HCT116 (cell line): Measurements from ENCODE around the gene DIP2B. TPM values are rescaled to one million over a fixed set of nuclear protein-coding genes. Genes with fewer than 3 reads are reported as not detected.

Experiments
- ATAC-seq: fragments of 200-7000 bp; cut with Tn5 transposase; 2 replicates; pipeline ENCODE4 v1.9.1; 2020; ENCODE audit warnings: mild to moderate bottlenecking, moderate library complexity
- BruUV-seq: library from RNA; stranded (reverse); fragments of 400-500 nt; replicated peaks from 2 replicates; lab custom pipeline; 2021; lab: Mats Ljungman, UMichigan
- CTCF ChIA-PET: fragments of 300-600 bp; sonication (Branson Sonifier 250); formaldehyde crosslinking; loops from one replicate; lab custom pipeline; 2021; ENCODE audit warnings: antibody characterized with exemption; lab: Charles Lee
- POLR2A ChIA-PET: fragments of 300-600, 350-600 bp; sonication (Branson Sonifier 250); formaldehyde crosslinking; loops from one replicate; lab custom pipeline; 2021; ENCODE audit warnings: antibody characterized with exemption; lab: Charles Lee
- RAD21 ChIA-PET, 2 experiments: fragments of 300-600 bp; sonication (Branson Sonifier 250); formaldehyde crosslinking; loops; one replicate each; lab custom pipeline; 2023; ENCODE audit warnings: low total read pairs in 2 of 2; ENCODE audit not compliant: uncharacterized antibody in 2 of 2, unreplicated experiment in 2 of 2, low non-redundant PET in 1 of 2; lab: Charles Lee
- DNase-seq: peaks from one replicate; pipeline ENCODE4 v3.0.0-alpha.2; 2010; ENCODE audit warnings: low read depth, low spot score
- H2AFZ ChIP-seq: fragments of 200-600 bp; shearing (Covaris generic), sonication (generic); 2 replicates; pipeline ENCODE4 v1.6.1; 2017; ENCODE audit warnings: low read depth, mixed run types, mixed read lengths, antibody characterized with exemption, low read length; ENCODE audit not compliant: poor library complexity, severe bottlenecking
- H3K27ac ChIP-seq: 2 replicates; pipeline ENCODE4 v1.5.1; 2012; ENCODE audit warnings: low read depth, low read length
- H3K27me3 ChIP-seq: fragments of 200-600 bp; sonication (generic); 2 replicates; pipeline ENCODE4 v1.6.1; 2016; ENCODE audit warnings: mixed run types, low read length, mixed read lengths; ENCODE audit not compliant: insufficient read depth
- H3K36me3 ChIP-seq, 2 experiments: fragments of 200-500 bp in 1 of 2; fragments of 200-600 bp in 1 of 2; sonication (Bioruptor generic) in 1 of 2; sonication (generic) in 1 of 2; 2 replicates each; pipeline versions ENCODE4 v1.5.1 to v1.6.1; 2014 to 2016; ENCODE audit warnings: low read length in 2 of 2, inconsistent platforms in 1 of 2, mixed read lengths in 1 of 2, mixed run types in 1 of 2; ENCODE audit not compliant: insufficient read depth in 2 of 2, control insufficient read depth in 1 of 2
- H3K4me1 ChIP-seq, 2 experiments: fragments of 200-600 bp in 1 of 2; sonication (generic) in 1 of 2; 2 replicates each; pipeline versions ENCODE4 v1.5.1 to v1.6.1; 2012 to 2017; ENCODE audit warnings: low read length in 2 of 2, inconsistent platforms in 1 of 2, mild to moderate bottlenecking in 1 of 2, mixed read lengths in 1 of 2, mixed run types in 1 of 2, moderate library complexity in 1 of 2; ENCODE audit not compliant: insufficient read depth in 2 of 2, control insufficient read depth in 1 of 2
- H3K4me2 ChIP-seq: fragments of 200-600 bp; sonication (generic); 2 replicates; pipeline ENCODE4 v1.6.1; 2017; ENCODE audit warnings: mixed run types, low read length, mixed read lengths
- H3K4me3 ChIP-seq, 2 experiments: fragments of 200-600 bp in 1 of 2; sonication (generic) in 1 of 2; replicated peaks in 1 of 2; 2 replicates each; pipeline ENCODE4 v1.5.1; 2011 to 2016; ENCODE audit warnings: low read length in 2 of 2, control low read depth in 1 of 2, low read depth in 1 of 2, mild to moderate bottlenecking in 1 of 2, mixed read lengths in 1 of 2, mixed run types in 1 of 2
- H3K79me2 ChIP-seq: fragments of 200-600 bp; sonication (generic); 2 replicates; pipeline ENCODE4 v1.6.1; 2017; ENCODE audit warnings: mild to moderate bottlenecking, mixed run types, low read length, moderate library complexity, mixed read lengths; ENCODE audit not compliant: insufficient read depth
- H3K9ac ChIP-seq: fragments of 200-600 bp; sonication (generic); 2 replicates; pipeline ENCODE4 v1.6.1; 2016; ENCODE audit warnings: low read length, mixed read lengths
- H3K9me2 ChIP-seq: fragments of 200-600 bp; sonication (generic), shearing (Covaris generic); 2 replicates; pipeline ENCODE4 v1.6.1; 2017; ENCODE audit warnings: mixed run types, mild to moderate bottlenecking, moderate library complexity; ENCODE audit not compliant: insufficient read depth
- H3K9me3 ChIP-seq, 2 experiments: fragments of 200-500 bp in 1 of 2; fragments of 200-600 bp in 1 of 2; sonication (Bioruptor generic) in 1 of 2; sonication (generic) in 1 of 2; 2 replicates each; pipeline ENCODE4 v1.6.1; 2014 to 2017; ENCODE audit warnings: low read length in 2 of 2, mixed read lengths in 2 of 2, inconsistent platforms in 1 of 2, low read depth in 1 of 2, mild to moderate bottlenecking in 1 of 2, mixed run types in 1 of 2, moderate library complexity in 1 of 2; ENCODE audit not compliant: control insufficient read depth in 1 of 2, insufficient read depth in 1 of 2
- H4K20me1 ChIP-seq: fragments of 200-600 bp; sonication (generic), shearing (Covaris generic); 2 replicates; pipeline ENCODE4 v1.6.1; 2017; ENCODE audit warnings: mixed run types, mild to moderate bottlenecking, moderate library complexity; ENCODE audit not compliant: insufficient read depth
- CBX3 ChIP-seq: IDR thresholded peaks from 2 replicates; pipeline ENCODE4 v1.6.1; 2012; ENCODE audit warnings: low read depth
- EGR1 ChIP-seq: IDR thresholded peaks from 2 replicates; pipeline ENCODE4 v1.6.1; 2012; ENCODE audit warnings: low read depth
- EZH2phosphoT487 ChIP-seq: fragments of 200-600 bp; IDR thresholded peaks from 2 replicates; pipeline ENCODE4 v1.6.1; 2018; ENCODE audit warnings: antibody characterized with exemption, borderline replicate concordance
- RAD21 ChIP-seq: IDR thresholded peaks from 2 replicates; pipeline ENCODE4 v1.6.1; 2012; ENCODE audit warnings: low read depth, mild to moderate bottlenecking
- SIN3A ChIP-seq: IDR thresholded peaks from 2 replicates; pipeline ENCODE4 v1.6.1; 2012; ENCODE audit warnings: low read depth
- SP1 ChIP-seq: IDR thresholded peaks from 2 replicates; pipeline ENCODE4 v1.6.1; 2012; ENCODE audit warnings: low read depth
- SRF ChIP-seq: IDR thresholded peaks from 2 replicates; pipeline ENCODE4 v1.6.1; 2012; ENCODE audit warnings: low read depth
- YY1 ChIP-seq: IDR thresholded peaks from 2 replicates; pipeline ENCODE4 v1.6.1; 2011; ENCODE audit warnings: low read length, low read depth, moderate library complexity, mild to moderate bottlenecking; ENCODE audit not compliant: insufficient replicate concordance; ENCODE audit errors: extremely low read depth
- intact Hi-C: fragments of 100-400 bp; cut with micrococcal nuclease; formaldehyde crosslinking; loops from 2 replicates; pipeline ENCODE4 v1.10.0; 2022
- total RNA-seq: library from RNA; stranded (reverse); gene quantifications from one replicate; pipeline ENCODE4 v1.2.1, GENCODE V29; 2021; ENCODE audit not compliant: unreplicated experiment
- TF ChIP-seq, protein P1 (sequence below): IDR thresholded peaks from 2 replicates; pipeline ENCODE4 v1.6.1; 2012; ENCODE audit warnings: low read depth
- TF ChIP-seq, protein P2 (sequence below), 3 experiments: fragments of 200-600 bp in 1 of 3; sonication (generic) in 1 of 3; IDR thresholded peaks in 2 of 3; conservative IDR thresholded peaks in 1 of 3; 2 replicates each; pipeline ENCODE4 v1.5.1; 2012 to 2017; ENCODE audit warnings: low read depth in 2 of 3, low read length in 2 of 3, antibody characterized with exemption in 1 of 3, borderline replicate concordance in 1 of 3, control low read depth in 1 of 3, mild to moderate bottlenecking in 1 of 3, mixed read lengths in 1 of 3, mixed run types in 1 of 3, moderate library complexity in 1 of 3; ENCODE audit not compliant: insufficient read depth in 1 of 3
- TF ChIP-seq, protein P3 (sequence below): IDR thresholded peaks from 2 replicates; pipeline ENCODE4 v1.6.1; 2012

DIP2B gene
- total RNA-seq, 1 experiment from 2014 or later: 32.3 TPM

DNA sequence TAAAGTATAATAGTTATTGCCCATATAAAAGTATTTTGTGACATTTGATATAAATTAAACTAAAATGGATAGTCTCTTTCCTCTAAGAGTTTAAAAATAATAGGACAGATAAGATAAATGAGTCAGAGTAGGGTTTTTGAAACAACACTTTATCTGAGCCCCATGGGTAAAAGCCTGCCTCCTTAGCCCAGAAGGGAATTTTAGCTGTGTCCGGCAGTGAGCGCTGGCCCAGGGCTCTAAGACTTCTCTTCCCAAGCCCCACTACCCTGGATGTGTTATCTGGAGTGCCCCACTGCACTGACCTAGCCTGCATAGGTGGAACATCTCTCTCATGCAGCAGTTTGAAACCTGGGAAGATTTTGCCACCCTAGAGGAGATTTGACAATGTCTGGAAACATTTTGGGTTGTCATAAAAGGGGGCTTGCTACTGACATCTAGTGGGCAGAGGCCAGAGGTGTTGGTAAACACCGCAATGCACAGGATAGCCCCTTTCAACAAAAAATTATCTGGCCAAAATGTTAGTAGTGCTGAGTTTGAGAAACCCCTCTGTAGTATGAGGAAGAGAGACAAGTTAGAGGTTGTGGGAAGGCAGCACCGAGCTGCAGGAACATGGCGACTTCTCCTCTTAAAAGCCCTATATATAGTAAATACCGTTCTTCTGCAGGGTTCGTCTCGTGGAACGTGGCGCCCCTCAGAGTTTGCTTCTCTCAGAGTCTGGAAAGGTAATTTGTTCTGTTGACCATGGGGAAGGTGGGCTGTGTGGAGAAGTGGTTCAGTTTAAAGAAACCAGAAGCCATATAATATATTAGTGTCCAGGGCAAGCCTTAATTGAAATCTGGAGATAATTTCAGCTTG lies 229.9 kb downstream of the DIP2B start:
- no TSS peak for BruUV-seq
- no peaks in the 10 kb centered on the region for H3K27me3 ChIP-seq
- H3K9me2 ChIP-seq: no peaks in the 10 kb centered on the region
- H3K4me3 ChIP-seq: no peak overlapping the region
- POLR2A ChIA-PET: no interaction called here
- H3K79me2 ChIP-seq: no peaks in the 10 kb centered on the region
- DNase-seq: peak; percentile 6
- no peak overlapping the region for H3K4me2 ChIP-seq
- peak; percentile 94 for ATAC-seq
- no peak for TF ChIP-seq SIN3A
- TF ChIP-seq, protein P1, sequence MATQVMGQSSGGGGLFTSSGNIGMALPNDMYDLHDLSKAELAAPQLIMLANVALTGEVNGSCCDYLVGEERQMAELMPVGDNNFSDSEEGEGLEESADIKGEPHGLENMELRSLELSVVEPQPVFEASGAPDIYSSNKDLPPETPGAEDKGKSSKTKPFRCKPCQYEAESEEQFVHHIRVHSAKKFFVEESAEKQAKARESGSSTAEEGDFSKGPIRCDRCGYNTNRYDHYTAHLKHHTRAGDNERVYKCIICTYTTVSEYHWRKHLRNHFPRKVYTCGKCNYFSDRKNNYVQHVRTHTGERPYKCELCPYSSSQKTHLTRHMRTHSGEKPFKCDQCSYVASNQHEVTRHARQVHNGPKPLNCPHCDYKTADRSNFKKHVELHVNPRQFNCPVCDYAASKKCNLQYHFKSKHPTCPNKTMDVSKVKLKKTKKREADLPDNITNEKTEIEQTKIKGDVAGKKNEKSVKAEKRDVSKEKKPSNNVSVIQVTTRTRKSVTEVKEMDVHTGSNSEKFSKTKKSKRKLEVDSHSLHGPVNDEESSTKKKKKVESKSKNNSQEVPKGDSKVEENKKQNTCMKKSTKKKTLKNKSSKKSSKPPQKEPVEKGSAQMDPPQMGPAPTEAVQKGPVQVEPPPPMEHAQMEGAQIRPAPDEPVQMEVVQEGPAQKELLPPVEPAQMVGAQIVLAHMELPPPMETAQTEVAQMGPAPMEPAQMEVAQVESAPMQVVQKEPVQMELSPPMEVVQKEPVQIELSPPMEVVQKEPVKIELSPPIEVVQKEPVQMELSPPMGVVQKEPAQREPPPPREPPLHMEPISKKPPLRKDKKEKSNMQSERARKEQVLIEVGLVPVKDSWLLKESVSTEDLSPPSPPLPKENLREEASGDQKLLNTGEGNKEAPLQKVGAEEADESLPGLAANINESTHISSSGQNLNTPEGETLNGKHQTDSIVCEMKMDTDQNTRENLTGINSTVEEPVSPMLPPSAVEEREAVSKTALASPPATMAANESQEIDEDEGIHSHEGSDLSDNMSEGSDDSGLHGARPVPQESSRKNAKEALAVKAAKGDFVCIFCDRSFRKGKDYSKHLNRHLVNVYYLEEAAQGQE: no peak
- peak; percentile 75 for TF ChIP-seq RAD21
- TF ChIP-seq, protein P2, sequence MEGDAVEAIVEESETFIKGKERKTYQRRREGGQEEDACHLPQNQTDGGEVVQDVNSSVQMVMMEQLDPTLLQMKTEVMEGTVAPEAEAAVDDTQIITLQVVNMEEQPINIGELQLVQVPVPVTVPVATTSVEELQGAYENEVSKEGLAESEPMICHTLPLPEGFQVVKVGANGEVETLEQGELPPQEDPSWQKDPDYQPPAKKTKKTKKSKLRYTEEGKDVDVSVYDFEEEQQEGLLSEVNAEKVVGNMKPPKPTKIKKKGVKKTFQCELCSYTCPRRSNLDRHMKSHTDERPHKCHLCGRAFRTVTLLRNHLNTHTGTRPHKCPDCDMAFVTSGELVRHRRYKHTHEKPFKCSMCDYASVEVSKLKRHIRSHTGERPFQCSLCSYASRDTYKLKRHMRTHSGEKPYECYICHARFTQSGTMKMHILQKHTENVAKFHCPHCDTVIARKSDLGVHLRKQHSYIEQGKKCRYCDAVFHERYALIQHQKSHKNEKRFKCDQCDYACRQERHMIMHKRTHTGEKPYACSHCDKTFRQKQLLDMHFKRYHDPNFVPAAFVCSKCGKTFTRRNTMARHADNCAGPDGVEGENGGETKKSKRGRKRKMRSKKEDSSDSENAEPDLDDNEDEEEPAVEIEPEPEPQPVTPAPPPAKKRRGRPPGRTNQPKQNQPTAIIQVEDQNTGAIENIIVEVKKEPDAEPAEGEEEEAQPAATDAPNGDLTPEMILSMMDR (IDR thresholded peaks at IDR 0.05 in 2 of 3, conservative IDR thresholded peaks at IDR 0.05 in 1 of 3; ENCODE audit: borderline replicate concordance in 1 of 3, insufficient read depth in 1 of 3, low read depth in 2 of 3, low read length in 2 of 3): peak; percentile 67 to 86 (median 84); a peak in 5 of 6 replicates
- TF ChIP-seq, protein P3, sequence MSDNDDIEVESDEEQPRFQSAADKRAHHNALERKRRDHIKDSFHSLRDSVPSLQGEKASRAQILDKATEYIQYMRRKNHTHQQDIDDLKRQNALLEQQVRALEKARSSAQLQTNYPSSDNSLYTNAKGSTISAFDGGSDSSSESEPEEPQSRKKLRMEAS: no peak
- no peak for TF ChIP-seq EZH2phosphoT487
- TF ChIP-seq SP1: no peak
- no peak for TF ChIP-seq EGR1
- no peak for TF ChIP-seq YY1
- no peak for TF ChIP-seq SRF
- TF ChIP-seq CBX3: no peak
- TF ChIP-seq, all 23 proteins: peak for 2
- Histone ChIP-seq H3K27ac (no peak overlapping the region), H3K36me3 (peaks cover 13 to 21% of the 10 kb centered on the region in 2 experiments; a peak in 3 of 4 replicates), H3K9me3 (no peaks in the 10 kb centered on the region), H4K20me1 (no peaks in the 10 kb centered on the region), H3K4me1 (peaks cover 0 to 8% of the 10 kb centered on the region in 2 experiments; a peak in 1 of 4 replicates), H3K9ac (no peak overlapping the region), H2AFZ (no peak overlapping the region)
- ChIA-PET RAD21 (interaction anchor here in 1 of 2 experiments (0.7 kb wide), 1 partner anchor 230 kb away, joined by 3 read pairs; the partner anchor contains the start of gene DIP2B), CTCF (interaction anchor here (0.6 to 2.0 kb wide), 3 partner anchors 18 to 624 kb away, joined by 3 to 11 read pairs (median 3); partner anchors contain the start of gene DIP2B)
- intact Hi-C loops: loop anchor here (1.0 kb wide), 1 partner anchor 230 kb away; the partner anchor contains the start of gene DIP2B
